GM23338 (cell line): Measurements from ENCODE around the gene PRIMPOL.

ENCODE experiments used
- CREB1 ChIP-seq: fragments of 250-450 bp; sonication (Bioruptor Pico); IDR thresholded peaks from 2 replicates; pipeline ENCODE4 v1.5.0; 2020; ENCODE audit warnings: low read depth, mild to moderate bottlenecking, moderate library complexity
- CTCF ChIP-seq, 2 experiments: fragments of 200-600 bp in 1 of 2; sonication (generic) in 1 of 2; conservative IDR thresholded peaks; 2 replicates each; pipeline versions ENCODE4 v1.5.1 to v1.6.1; 2016 to 2017; ENCODE audit warnings: antibody characterized with exemption in 2 of 2, low read depth in 2 of 2, mild to moderate bottlenecking in 2 of 2, moderate library complexity in 1 of 2
- EZH2 ChIP-seq: fragments of 200-600 bp; sonication (generic); IDR thresholded peaks from one replicate; pipeline ENCODE4 v1.8.0; 2017; ENCODE audit warnings: antibody characterized with exemption, mild to moderate bottlenecking, low read depth; ENCODE audit not compliant: unreplicated experiment
- EZH2phosphoT487 ChIP-seq: fragments of 200-600 bp; sonication (generic); IDR thresholded peaks from one replicate; pipeline ENCODE4 v1.8.1; 2018; ENCODE audit warnings: antibody characterized with exemption; ENCODE audit not compliant: unreplicated experiment
- JUNB ChIP-seq: IDR thresholded peaks from one replicate; pipeline ENCODE4 v1.6.1; 2016; ENCODE audit warnings: antibody characterized with exemption; ENCODE audit not compliant: unreplicated experiment
- NANOG ChIP-seq: IDR thresholded peaks from 2 replicates; pipeline ENCODE4 v1.6.1; 2016; ENCODE audit warnings: antibody characterized with exemption, borderline replicate concordance
- POLR2AphosphoS5 ChIP-seq: IDR thresholded peaks from 2 replicates; pipeline ENCODE4 v1.6.1; 2016; ENCODE audit warnings: antibody characterized with exemption, low read depth
- REST ChIP-seq: IDR thresholded peaks from one replicate; pipeline ENCODE4 v1.6.1; 2018; ENCODE audit warnings: antibody characterized with exemption; ENCODE audit not compliant: unreplicated experiment
- STAT1 ChIP-seq: IDR thresholded peaks from one replicate; pipeline ENCODE4 v1.6.1; 2016; ENCODE audit warnings: antibody characterized with exemption; ENCODE audit not compliant: unreplicated experiment
- ZNF114 ChIP-seq: fragments of 250-450 bp; sonication (Bioruptor Pico); IDR thresholded peaks from 2 replicates; pipeline ENCODE4 v1.5.0; 2020; ENCODE audit warnings: mild to moderate bottlenecking, moderate library complexity
- ZNF331 ChIP-seq: fragments of 250-450 bp; sonication (Bioruptor Pico); IDR thresholded peaks from 2 replicates; pipeline ENCODE4 v1.5.0; 2020; ENCODE audit warnings: low read depth, mild to moderate bottlenecking, moderate library complexity
- ZNF462 ChIP-seq: fragments of 250-450 bp; sonication (Bioruptor Pico); IDR thresholded peaks from 2 replicates; pipeline ENCODE4 v1.5.0; 2020; ENCODE audit warnings: mild to moderate bottlenecking, moderate library complexity
- TF ChIP-seq, protein P1 (sequence below): IDR thresholded peaks from 2 replicates; pipeline ENCODE4 v1.6.1; 2016; ENCODE audit warnings: antibody characterized with exemption

- TF ChIP-seq CTCF (conservative IDR thresholded peaks at IDR 0.05; ENCODE audit: low read depth in 2 of 2) (no peak), POLR2AphosphoS5 (no peak), EZH2 (no peak), ZNF331 (CRISPR knock-in tag) (no peak), JUNB (no peak), REST (no peak), EZH2phosphoT487 (no peak), CREB1 (CRISPR knock-in tag) (no peak), ZNF114 (no peak), ZNF462 (CRISPR knock-in tag) (no peak), NANOG (no peak), STAT1 (no peak)
- TF ChIP-seq, protein P1, sequence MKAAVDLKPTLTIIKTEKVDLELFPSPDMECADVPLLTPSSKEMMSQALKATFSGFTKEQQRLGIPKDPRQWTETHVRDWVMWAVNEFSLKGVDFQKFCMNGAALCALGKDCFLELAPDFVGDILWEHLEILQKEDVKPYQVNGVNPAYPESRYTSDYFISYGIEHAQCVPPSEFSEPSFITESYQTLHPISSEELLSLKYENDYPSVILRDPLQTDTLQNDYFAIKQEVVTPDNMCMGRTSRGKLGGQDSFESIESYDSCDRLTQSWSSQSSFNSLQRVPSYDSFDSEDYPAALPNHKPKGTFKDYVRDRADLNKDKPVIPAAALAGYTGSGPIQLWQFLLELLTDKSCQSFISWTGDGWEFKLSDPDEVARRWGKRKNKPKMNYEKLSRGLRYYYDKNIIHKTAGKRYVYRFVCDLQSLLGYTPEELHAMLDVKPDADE: no peak
Observed at GRCh38 chr4:184705692-184706091, 56.2 kb downstream of the PRIMPOL start.
